ENCODE data around the gene ADGRL3.

ADGRL3 gene

GRCh38 chr4:62126064-62126732, 926.1 kb downstream of the ADGRL3 start:
- no peaks in the 10 kb centered on the region for H3K9me3 ChIP-seq (ENCODE audit: low read length)
- H3K9me2 ChIP-seq (ENCODE audit: low read depth, low read length), result no peaks in the 10 kb centered on the region
- H2AFZ ChIP-seq (ENCODE audit: low read length), result no peak overlapping the region
- H3K79me2 ChIP-seq (ENCODE audit: insufficient read depth, low read length), result no peaks in the 10 kb centered on the region
- no peaks in the 10 kb centered on the region for H3K27me3 ChIP-seq (ENCODE audit: insufficient read depth, low read length)
- no peaks in the 10 kb centered on the region for H3K36me3 ChIP-seq (ENCODE audit: insufficient read depth, low read length)
- no peak overlapping the region for H3K9ac ChIP-seq (ENCODE audit: low read length)
- H3K4me1 ChIP-seq (ENCODE audit: insufficient read depth, low read length, severe bottlenecking), result no peaks in the 10 kb centered on the region
- no peaks in the 10 kb centered on the region for H3F3A ChIP-seq (ENCODE audit: insufficient read depth, low read length)
- TF ChIP-seq, protein P1, sequence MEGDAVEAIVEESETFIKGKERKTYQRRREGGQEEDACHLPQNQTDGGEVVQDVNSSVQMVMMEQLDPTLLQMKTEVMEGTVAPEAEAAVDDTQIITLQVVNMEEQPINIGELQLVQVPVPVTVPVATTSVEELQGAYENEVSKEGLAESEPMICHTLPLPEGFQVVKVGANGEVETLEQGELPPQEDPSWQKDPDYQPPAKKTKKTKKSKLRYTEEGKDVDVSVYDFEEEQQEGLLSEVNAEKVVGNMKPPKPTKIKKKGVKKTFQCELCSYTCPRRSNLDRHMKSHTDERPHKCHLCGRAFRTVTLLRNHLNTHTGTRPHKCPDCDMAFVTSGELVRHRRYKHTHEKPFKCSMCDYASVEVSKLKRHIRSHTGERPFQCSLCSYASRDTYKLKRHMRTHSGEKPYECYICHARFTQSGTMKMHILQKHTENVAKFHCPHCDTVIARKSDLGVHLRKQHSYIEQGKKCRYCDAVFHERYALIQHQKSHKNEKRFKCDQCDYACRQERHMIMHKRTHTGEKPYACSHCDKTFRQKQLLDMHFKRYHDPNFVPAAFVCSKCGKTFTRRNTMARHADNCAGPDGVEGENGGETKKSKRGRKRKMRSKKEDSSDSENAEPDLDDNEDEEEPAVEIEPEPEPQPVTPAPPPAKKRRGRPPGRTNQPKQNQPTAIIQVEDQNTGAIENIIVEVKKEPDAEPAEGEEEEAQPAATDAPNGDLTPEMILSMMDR (IDR thresholded peaks at IDR 0.05; ENCODE audit: low read length), result no peak
- no peak for TF ChIP-seq EZH2 (IDR thresholded peaks at IDR 0.05; ENCODE audit: borderline replicate concordance, low read length)
- H3K4me3 ChIP-seq (ENCODE audit: low read depth, low read length, poor library complexity, severe bottlenecking), result no peak overlapping the region
- H3K27ac ChIP-seq (ENCODE audit: low read depth, low read length, poor library complexity, severe bottlenecking), result no peak overlapping the region
- H3K4me2 ChIP-seq (ENCODE audit: low read length), result no peak overlapping the region
- no peaks in the 10 kb centered on the region for H4K20me1 ChIP-seq (ENCODE audit: insufficient read depth, low read length)

Measured in OCI-LY1 (cell line).